HepG2 (cell line): ENCODE results near the gene NAV3. TPM values are rescaled to one million over a fixed set of nuclear protein-coding genes. Genes with fewer than 3 reads are reported as not detected.

Source experiments
- ATAC-seq: fragments of 200-7000 bp; cut with Tn5 transposase; 3 replicates; pipeline ENCODE4 v1.9.1; 2020; ENCODE audit warnings: mild to moderate bottlenecking, moderate library complexity
- BruUV-seq: library from RNA; stranded (reverse); fragments of 400-500 nt; replicated peaks from 2 replicates; lab custom pipeline; 2021; lab: Mats Ljungman, UMichigan
- CTCF ChIA-PET: fragments of 300-600 bp; formaldehyde crosslinking; extraction: SDS; loops from one replicate; lab custom pipeline; 2021; ENCODE audit warnings: low total read pairs, inconsistent platforms, low intra/inter-chr PET ratio; lab: Yijun Ruan, JAX
- POLR2A ChIA-PET: fragments of 350-600 bp; sonication (Branson Sonifier 250); formaldehyde crosslinking; loops from one replicate; lab custom pipeline; 2020; ENCODE audit warnings: antibody characterized with exemption, inconsistent platforms; lab: Yijun Ruan, JAX
- DNase-seq: peaks from one replicate; pipeline ENCODE4 v3.0.0-alpha.2; 2015; ENCODE audit warnings: low spot score
- FAIRE-seq: peaks from 3 replicates; lab custom pipeline; 2011; peaks lifted over from hg19 to GRCh38; lab: Jason Lieb, UNC
- H2AFZ ChIP-seq: one replicate; pipeline ENCODE4 v1.6.1; 2011; ENCODE audit warnings: low read length, inconsistent platforms
- H3K27ac ChIP-seq: fragments of 300-600 bp; 3 replicates; pipeline ENCODE4 v1.8.0; 2011; ENCODE audit warnings: mixed run types, mild to moderate bottlenecking, mixed read lengths, low read length, inconsistent platforms; ENCODE audit not compliant: insufficient read depth; ENCODE audit errors: extremely low read length
- H3K27me3 ChIP-seq, 2 experiments: fragments of 200-600 bp in 1 of 2; 2 replicates in 1 of 2; 3 replicates in 1 of 2; pipeline versions ENCODE4 v1.6.0 to v1.8.0; 2011; ENCODE audit warnings: low read length in 2 of 2, mild to moderate bottlenecking in 2 of 2, moderate library complexity in 2 of 2, inconsistent platforms in 1 of 2; ENCODE audit not compliant: insufficient read depth in 2 of 2, control insufficient read depth in 1 of 2
- H3K36me3 ChIP-seq, 2 experiments: fragments of 200-600 bp in 1 of 2; replicated peaks in 1 of 2; 2 replicates in 1 of 2; 3 replicates in 1 of 2; pipeline versions ENCODE4 v1.5.1 to v1.8.0; 2011; ENCODE audit warnings: low read length in 2 of 2, inconsistent platforms in 1 of 2; ENCODE audit not compliant: insufficient read depth in 2 of 2, control insufficient read depth in 1 of 2
- H3K4me1 ChIP-seq: 2 replicates; pipeline ENCODE4 v1.5.1; 2012; ENCODE audit warnings: low read length, inconsistent platforms; ENCODE audit not compliant: insufficient read depth
- H3K4me2 ChIP-seq: 2 replicates; pipeline ENCODE4 v1.6.0; 2011; ENCODE audit warnings: low read depth, low read length, inconsistent platforms
- H3K4me3 ChIP-seq, 3 experiments: fragments of 200-600 bp in 1 of 3; sonication (generic), shearing (Covaris generic) in 1 of 3; replicated peaks in 1 of 3; 2 replicates each; pipeline ENCODE4 v1.5.1; 2011 to 2016; ENCODE audit warnings: low read length in 3 of 3, inconsistent platforms in 2 of 3, low read depth in 2 of 3, mild to moderate bottlenecking in 2 of 3, control low read depth in 1 of 3, mixed read lengths in 1 of 3; ENCODE audit not compliant: insufficient read depth in 1 of 3
- H3K79me2 ChIP-seq: one replicate; pipeline ENCODE4 v1.6.1; 2011; ENCODE audit warnings: low read length, inconsistent platforms; ENCODE audit not compliant: insufficient read depth
- H3K9ac ChIP-seq: 2 replicates; pipeline ENCODE4 v1.6.0; 2011; ENCODE audit warnings: mild to moderate bottlenecking, low read depth, low read length, inconsistent platforms; ENCODE audit not compliant: insufficient read depth
- H3K9me3 ChIP-seq: 2 replicates; pipeline ENCODE4 v1.5.1; 2012; ENCODE audit warnings: mild to moderate bottlenecking, low read length
- H4K20me1 ChIP-seq: 2 replicates; pipeline ENCODE4 v1.6.0; 2011; ENCODE audit warnings: inconsistent platforms, mild to moderate bottlenecking, low read length, moderate library complexity; ENCODE audit not compliant: insufficient read depth
- AGO2 ChIP-seq: fragments of 200-400 bp; formaldehyde crosslinking; optimal IDR thresholded peaks from 2 replicates; pipeline ENCODE3; 2017; ENCODE audit warnings: mild to moderate bottlenecking, low read depth, low read length, moderate library complexity
- FLYWCH1 ChIP-seq: sonication (generic); formaldehyde crosslinking; IDR thresholded peaks from 2 replicates; pipeline ENCODE4 v1.8.1; 2023; ENCODE audit warnings: mild to moderate bottlenecking, missing genetic modification reagents
- HDAC2 ChIP-seq: sonication (generic); formaldehyde crosslinking; IDR thresholded peaks from 2 replicates; pipeline ENCODE4 v1.4.0; 2020; ENCODE audit warnings: missing genetic modification reagents
- MXD4 ChIP-seq: IDR thresholded peaks from 2 replicates; pipeline ENCODE4 v1.6.1; 2016; ENCODE audit warnings: mild to moderate bottlenecking, missing biosample characterization, missing genetic modification reagents
- PHF20 ChIP-seq: sonication (generic); formaldehyde crosslinking; IDR thresholded peaks from 2 replicates; pipeline ENCODE4 v1.5.0; 2020; ENCODE audit warnings: mild to moderate bottlenecking, missing genetic modification reagents
- TP53 ChIP-seq: sonication (generic); formaldehyde crosslinking; conservative IDR thresholded peaks from 2 replicates; pipeline ENCODE4 v1.4.0; 2020; ENCODE audit warnings: missing genetic modification reagents
- ZSCAN5A ChIP-seq: sonication (generic); formaldehyde crosslinking; IDR thresholded peaks from 2 replicates; pipeline ENCODE4 v1.8.0; 2022; ENCODE audit warnings: mild to moderate bottlenecking, missing genetic modification reagents, borderline replicate concordance
- WGBS: methylation state at CpG from one replicate; pipeline ENCODE4 v1.1.6; 2017; ENCODE audit warnings: low lambda C conversion rate; 5-methylcytosine and 5-hydroxymethylcytosine counted together
- in situ Hi-C: cut with HindIII; loops from 2 replicates; pipeline ENCODE4 v1.10.0; 2017; ENCODE audit warnings: low pct_unique_long_range_greater_than_20kb; ENCODE audit not compliant: extremely low pct_ligation_motif_present
- intact Hi-C: fragments of 100-400 bp; cut with micrococcal nuclease; formaldehyde crosslinking; loops from one replicate; pipeline ENCODE4 v1.10.0; 2022; ENCODE audit not compliant: unreplicated experiment
- polyA plus RNA-seq, 8 experiments: library from polyadenylated mRNA; depleted of rRNA in 3 of 8; stranded (reverse) in 7 of 8; unstranded in 1 of 8; fragments of >200 nt; fragmentation: Illumina TruSeq in 4 of 8; extraction: Trizol in 4 of 8; gene quantifications; 2 replicates each; pipeline versions ENCODE4 v1.2.1 to v1.2.3, GENCODE V29; 2011 to 2016; ENCODE audit warnings: low read depth in 4 of 8, missing spikeins in 1 of 8, mixed read lengths in 1 of 8; ENCODE audit not compliant: insufficient read depth in 1 of 8
- total RNA-seq, 5 experiments: library from RNA; depleted of rRNA; stranded (reverse); fragments of >200 nt; fragmentation: Illumina TruSeq; extraction: Trizol; gene quantifications; 2 replicates each; pipeline ENCODE4 v1.2.3, GENCODE V29; 2016; ENCODE audit warnings: low read depth in 1 of 5

Gene NAV3
- total and polyA plus RNA-seq, 2 of the 13 experiments (the other 11 are each of a cell fraction or from before 2014, with no cell fraction given), result 0.01 to 0.18 TPM

- H3K9ac ChIP-seq, result no peak overlapping the region
- intact Hi-C loops, result no loop called here
- POLR2A ChIA-PET, result no interaction called here
- no peak overlapping the region for H3K27ac ChIP-seq
- no peak for TF ChIP-seq PHF20 (CRISPR knock-in tag)
- no peak for TF ChIP-seq ZSCAN5A (CRISPR knock-in tag)
- no peak for TF ChIP-seq TP53
- TF ChIP-seq HDAC2 (CRISPR knock-in tag), result no peak
- no peak for TF ChIP-seq AGO2
- TF ChIP-seq FLYWCH1 (CRISPR knock-in tag), result no peak
- no peak for TF ChIP-seq MXD4 (CRISPR knock-in tag)
- TF ChIP-seq, all 625 proteins: peak for 0
- CTCF ChIA-PET, result no interaction called here
- H3K4me2 ChIP-seq, result no peak overlapping the region
- no peak overlapping the region for H3K4me3 ChIP-seq
- BruUV-seq, result no TSS peak
- WGBS, result 32% methylated on average over 5 of the region's 5 CpGs
- no peak overlapping the region for H2AFZ ChIP-seq
- no peak for FAIRE-seq
- no peaks in the 10 kb centered on the region for H3K36me3 ChIP-seq
- H3K27me3 ChIP-seq, result no peaks in the 10 kb centered on the region
- H4K20me1 ChIP-seq, result no peaks in the 10 kb centered on the region
- H3K79me2 ChIP-seq, result no peaks in the 10 kb centered on the region
- no peak for DNase-seq
- H3K9me3 ChIP-seq, result no peaks in the 10 kb centered on the region
- no peak for ATAC-seq
- no peaks in the 10 kb centered on the region for H3K4me1 ChIP-seq
- in situ Hi-C loops, result no loop called here
These were observed 251.1 kb downstream of the NAV3 start for GRCh38 chr12:78081590-78082314.
